ENCODE measurements around the gene TUBA8.

GRCh38 chr22:18119409-18120110 is 9.0 kb downstream of the TUBA8 start:
- TF ChIP-seq POLR2AphosphoS5 (IDR thresholded peaks at IDR 0.05) = no peak
- no peak for TF ChIP-seq CTCF (IDR thresholded peaks at IDR 0.05)
- no peak for TF ChIP-seq POLR2A (IDR thresholded peaks at IDR 0.05)
